Cortex of kidney (tissue), 1 donor: ENCODE data around the gene RPL36.
"Not testable (repeated sequence)": the region's sequence is repeated elsewhere in the genome, so short reads cannot be mapped to it uniquely, and the experiment has no call there.

Source experiments
- DNase-seq: peaks from one replicate; lab custom pipeline; 2025; lab: John Stamatoyannopoulos, UW

Gene RPL36

DNA sequence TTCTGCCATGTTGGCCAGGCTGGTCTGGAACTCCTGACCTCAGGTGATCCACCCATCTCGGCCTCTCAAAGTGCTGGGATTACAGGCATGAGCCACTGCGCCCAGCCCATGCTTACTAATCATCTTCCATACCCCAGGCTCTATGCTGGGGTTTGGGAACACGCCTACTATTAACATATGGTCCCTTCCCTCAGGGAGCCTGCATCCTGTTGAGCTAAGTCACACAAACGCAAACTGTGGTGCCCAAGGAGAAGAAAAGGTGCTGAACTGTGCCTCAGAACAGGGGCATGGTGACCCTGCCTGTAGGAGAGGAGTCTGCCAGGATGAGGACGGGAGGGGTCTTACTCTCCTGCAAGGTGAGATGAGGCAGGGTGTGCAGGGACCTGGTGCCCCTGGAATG is 15.4 kb upstream of the RPL36 start:
- no peak for DNase-seq

DNA sequence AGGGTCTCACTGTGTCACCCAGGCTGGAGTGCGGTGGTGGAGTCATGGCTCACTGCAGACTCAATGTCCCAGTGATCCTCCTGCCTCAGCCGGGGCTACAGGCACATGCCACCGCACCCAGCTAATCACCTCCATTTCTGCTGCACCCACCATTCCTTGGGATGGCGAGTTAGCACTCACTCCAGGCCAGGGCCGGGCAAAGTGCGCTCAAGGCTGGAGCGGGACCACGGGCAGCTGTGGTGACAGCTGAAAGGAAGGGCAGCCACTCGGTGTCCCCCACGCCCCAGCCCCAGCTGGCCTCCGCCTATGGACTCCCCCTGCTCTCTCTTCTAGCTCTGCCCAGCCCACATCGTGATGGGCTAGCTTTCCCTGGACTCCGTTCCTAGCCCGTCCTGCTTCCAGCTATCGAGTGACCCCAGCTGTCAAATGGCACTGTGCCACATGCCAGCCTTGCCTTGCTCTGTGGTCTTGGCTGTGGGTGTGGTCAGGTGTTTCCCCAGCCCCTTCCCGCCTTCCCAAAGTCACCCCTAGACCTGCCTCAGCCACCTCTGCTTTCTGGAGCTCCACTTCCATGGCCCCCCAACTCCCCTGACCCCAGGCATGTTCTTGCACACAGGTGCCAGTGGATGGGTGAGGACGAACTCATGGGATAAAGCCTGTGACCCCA is 13.9 kb upstream of the RPL36 start:
- no peak for DNase-seq

DNA sequence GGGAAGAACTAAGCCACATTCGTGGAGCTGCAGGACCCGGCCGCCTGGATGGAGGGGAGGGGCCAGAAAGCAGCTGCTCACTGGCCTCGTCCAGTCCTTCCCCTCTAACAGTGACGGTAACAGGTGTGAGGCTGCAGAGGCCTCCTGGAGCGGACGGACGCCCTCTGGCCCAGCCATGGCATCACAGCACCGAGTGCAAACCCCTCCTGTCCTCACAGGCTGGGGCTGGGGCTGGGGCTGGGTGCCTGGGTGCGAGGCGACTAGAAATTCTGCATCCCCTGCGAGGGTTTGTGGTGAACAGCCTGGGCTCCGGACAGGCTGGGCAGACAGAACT is 13.4 kb upstream of the RPL36 start:
- no peak for DNase-seq

DNA sequence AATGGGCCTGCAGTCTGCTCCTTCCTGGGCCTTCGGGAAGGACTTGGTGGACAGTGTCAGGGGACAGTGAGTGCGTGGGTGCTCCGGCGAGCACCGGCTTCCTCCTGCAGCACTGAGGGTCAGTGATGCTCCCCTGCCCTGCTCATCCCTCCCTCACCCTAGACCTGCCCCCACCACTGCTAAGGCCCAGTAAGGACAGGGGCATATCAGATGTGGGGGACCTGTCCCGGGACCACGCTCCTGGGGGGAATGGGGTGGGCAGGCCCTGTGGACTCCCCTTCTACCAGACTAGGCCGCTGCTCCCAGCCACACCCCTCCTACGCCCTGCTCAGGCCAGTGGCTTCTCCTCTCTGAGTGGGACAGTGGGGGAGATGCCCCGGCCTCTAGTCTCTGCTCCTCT is 13.0 kb upstream of the RPL36 start:
- no peak for DNase-seq

DNA sequence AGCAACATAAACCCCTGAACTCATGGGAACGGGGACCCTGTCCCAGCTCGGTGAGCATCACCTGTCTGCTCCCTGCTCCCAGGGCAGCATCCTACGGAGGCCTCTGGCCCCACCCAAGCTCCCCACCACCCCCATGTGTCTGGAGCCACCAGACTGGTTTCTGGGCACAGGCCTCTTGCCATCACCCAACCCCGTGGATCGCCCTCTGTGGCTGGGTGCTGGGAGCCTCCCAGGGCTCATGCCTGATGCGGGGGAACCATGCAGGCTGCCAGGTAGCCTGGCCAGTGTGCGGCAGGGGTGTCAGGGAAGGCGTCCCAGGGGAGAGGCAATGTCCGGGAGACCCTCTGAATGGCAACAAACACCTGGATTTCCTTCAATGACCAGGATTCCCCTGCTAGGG is 12.5 kb upstream of the RPL36 start:
- DNase-seq = no peak

DNA sequence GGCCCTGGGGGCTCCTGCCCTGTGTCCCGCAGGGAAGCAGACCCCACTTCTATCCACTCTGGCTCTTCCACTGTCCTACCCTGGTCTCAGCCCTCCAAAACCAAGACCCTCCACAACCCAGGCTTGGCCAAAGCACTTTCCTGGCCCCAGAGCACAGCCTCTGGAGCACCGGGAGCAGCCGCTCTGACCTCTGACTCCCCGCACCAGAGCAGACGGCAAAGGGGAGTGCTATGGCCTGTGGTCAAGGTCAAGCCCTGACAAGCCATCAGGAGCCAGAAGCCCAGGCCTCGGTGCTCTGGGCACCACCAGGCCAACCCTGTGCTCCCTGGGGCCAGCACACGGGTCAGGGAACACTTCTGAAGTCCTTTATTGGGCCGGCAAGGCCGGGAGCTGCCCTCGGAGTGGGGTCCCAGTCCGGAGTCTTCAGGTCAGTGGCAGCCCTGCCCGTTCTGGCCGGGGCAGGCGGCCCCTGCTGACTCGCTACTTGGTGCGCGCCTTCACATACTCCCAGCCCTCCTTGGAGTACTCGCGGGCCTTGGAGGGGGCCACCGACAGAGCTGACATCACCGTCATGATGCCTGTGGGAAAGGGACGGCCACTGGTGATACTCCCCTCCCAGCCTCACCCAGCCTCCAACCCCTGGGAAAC is 11.9 kb upstream of the RPL36 start:
- DNase-seq = no peak

DNA sequence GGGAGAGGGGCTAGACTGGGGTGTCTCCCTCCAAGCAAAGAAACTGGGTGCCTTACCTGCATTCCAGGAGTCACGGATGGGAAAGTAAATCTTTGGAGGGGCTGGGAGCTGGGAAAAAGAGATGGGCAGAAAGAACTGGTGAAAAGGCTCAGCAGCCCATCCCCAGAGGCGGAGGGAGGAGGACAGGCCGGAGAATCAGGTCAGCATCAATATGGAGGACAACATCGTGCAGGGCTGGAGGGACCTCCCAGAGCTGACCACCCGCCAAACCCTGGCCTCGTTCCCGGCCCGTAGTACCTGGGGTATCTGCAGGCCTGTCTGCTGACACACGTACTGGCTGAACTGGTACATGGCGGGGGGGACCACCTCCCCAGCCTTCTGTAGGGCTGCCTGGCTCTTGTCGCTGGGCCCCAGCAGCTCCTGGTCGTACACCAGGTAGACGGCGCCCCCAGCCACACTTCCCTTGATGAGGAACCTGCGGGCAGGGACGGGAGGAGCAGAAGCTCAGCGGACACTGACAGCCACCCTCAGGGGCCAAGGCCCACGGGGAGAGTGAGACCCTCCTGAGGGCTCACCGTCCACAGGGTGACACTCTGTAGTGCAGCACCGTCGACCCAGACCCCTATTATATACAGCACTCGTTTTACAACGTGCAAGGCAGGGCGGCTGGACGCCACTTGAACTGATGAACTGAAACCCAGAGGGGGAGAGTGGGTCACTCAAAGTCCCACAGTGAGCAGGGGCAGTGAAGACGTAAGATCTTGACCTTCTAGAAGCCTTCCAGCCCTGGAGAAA is 10.6 kb upstream of the RPL36 start:
- DNase-seq = no peak

DNA sequence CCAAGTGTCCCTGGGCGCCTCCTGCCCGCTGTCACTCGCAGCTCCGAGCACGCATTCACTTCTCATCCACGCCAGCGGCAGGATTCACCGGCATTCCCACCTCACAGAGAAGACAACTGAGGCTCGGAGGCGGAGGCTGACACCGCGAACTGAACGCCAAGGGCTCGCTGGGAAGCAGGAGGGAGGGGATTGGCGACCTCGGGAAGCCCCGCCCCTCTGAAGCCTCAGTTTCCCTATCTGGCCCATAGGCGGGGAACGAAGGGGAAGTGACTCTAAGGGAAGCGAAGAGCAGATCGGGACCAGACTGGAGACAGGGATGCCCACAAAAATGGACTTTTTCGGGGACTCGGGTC is 10.0 kb upstream of the RPL36 start:
- DNase-seq = no peak

DNA sequence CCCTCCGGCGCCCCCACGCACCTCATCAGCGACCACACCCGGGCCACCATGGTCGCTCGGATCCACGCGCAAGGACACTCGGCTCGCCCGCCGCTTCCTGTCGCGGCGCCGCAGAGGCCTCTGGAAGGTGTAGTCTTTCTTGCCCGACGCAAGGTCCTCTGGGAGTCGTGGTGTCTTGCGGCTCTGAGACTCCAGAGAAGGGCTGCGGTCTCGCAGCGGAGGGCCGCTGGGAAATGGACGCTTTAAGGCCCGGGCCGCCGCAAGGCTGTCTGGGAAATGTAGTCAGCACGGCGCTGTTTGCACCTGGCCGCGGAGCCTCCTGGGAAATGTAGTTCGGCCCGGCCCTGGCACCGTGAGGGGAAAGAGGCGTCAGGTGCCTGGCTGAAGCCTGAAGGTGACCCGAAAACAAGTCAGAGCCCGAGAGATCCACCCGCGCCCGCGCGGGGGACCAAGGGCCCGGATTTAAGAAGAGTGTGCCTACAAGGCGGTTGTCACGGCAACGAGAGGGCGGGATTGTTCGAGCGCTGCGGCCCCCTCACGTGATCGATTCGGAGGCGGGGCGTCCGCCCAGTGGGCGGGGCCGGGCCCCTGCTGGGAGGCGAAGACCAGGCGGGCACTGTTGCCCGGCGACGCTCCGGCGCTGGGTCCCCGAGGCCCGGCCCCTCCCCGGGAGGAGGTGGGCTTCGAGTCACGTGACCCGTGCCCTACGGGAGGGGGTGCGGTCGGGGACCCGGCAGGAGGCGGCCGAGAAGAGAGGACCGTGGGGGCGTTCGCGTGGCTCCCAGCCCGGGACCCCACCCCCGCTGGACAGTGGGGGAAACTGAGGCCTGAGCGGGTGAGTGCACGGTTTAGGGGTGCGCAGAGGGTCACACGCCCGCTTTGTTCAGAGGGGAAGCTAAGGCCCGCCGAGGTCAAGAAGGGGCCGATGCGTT is 9.4 kb upstream of the RPL36 start, which contains the start of the genes HSD11B1L and MICOS13:
TSS of gene HSD11B1L (plus strand) at position 591 of the 932 bp plus-strand sequence. CDS start 3,806 bp downstream, outside the sequence.
TSS of gene MICOS13 (minus strand) at position 80 of the 932 bp plus-strand sequence. CDS start at position 50, 30 bp downstream.
- no peak for DNase-seq

DNA sequence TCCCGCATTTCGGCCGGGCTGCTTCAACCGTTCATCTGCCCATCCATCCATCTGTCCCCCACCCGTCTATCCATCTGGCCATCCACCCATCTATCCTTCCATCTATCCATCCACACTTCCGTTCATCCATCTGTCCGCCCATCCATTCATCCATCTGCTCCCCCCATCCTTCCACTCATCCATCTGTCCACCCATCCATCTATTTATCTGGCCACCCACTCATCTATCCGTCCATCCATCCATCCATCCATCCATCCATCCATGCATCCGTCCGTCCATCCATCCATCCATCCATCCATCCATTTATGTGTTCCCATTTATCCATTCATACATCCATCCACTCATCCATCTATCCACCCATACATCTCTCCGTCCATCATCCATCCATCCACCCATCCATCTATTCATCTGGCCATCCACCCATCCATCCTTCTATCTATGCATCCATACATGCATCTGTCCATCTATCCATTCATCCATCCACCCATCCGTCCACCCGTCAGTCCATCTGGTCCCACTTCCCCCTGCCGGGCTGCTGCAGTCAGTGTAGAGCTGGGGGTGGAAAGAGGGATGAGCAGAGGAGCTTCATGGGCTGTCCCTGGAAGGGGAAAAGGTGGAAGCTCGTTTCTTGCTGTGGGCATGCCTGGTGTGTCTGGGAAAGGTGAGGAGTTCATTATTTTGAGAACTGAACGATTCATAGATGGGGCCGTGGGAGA is 8.5 kb upstream of the RPL36 start:
- DNase-seq = no peak

DNA sequence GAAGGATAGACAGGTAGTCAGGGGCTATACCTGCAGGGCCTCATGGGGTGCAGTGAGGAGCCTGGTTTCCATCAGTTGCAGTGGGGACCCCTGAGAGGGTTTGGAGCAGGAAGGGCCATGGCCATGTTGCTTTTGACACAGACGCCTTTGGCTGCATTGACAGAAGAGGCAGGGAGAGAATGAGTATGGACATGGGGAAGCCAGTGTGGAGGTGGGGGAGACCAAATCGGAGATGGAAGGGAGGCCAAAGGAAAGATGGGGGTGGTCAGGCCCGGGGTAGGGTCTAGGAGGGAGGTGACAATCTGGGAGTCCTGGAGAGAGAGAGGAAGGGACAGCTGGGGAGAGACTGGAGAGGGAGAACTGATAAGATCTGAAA is 8.0 kb upstream of the RPL36 start:
- DNase-seq = no peak

DNA sequence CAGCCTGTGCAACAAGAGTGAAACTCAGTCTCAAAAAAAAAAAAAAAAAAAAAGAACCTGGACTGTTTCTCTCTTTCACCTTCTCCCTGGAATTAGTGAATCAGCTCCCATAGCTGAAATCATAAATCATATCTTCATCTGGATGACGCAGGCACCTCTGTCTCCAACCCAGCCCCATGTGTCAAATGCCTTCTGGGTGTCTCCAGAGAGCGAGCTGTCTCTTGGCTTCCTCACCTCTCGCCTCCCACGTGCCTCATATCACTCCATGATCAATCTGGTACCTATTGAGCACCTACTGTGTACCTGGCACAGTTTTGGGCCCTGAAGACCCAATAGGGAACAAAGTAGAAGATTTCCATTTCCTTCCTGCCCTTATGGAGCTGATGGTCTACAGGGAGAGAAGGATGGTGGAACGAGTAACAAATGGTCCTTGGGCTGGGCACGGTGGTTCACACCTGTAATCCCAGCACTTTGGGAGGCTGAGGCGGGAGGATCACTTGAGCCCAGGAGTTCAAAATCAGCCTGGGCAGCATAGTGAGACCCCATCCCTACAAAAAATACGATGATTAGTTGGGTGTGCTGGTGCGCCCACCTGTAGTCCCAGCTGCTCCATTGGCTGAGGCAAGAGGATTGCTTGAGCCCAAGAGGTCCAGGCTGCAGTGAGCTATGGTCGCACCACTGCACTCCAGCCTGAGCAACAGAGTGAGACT is 6.8 kb upstream of the RPL36 start:
- no peak for DNase-seq

DNA sequence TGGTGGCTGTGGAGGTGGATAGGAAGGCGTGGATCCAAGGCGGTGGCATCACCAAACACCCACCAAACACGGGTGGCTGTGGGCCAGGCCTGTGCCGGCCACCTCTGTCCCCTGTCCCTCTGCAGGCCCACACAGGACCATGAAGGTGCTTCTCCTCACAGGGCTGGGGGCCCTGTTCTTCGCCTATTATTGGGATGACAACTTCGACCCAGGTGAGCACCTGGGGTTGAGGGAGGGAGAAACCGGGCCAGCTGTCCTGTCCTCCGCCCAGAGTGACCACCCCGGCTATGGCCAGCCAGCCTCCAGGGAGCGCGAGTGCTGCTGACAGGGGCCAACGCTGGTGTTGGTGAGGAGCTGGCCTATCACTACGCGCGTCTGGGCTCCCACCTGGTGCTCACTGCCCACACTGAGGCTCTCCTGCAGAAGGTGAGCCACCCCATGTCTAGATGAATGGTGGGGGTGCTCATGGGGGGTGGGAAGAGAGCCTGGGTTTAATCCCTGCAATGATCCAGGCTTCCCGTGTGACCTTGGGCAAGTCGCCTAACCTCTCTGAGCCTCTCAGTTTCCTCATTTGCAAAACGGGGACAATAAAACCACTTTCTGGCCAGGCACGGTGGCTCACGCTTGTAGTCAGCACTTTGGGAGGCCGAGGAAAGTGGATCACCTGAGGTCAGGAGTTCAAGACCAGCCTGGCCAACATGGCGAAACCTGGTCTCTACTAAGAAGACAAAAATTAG is 5.2 kb upstream of the RPL36 start:
- DNase-seq = no peak

DNA sequence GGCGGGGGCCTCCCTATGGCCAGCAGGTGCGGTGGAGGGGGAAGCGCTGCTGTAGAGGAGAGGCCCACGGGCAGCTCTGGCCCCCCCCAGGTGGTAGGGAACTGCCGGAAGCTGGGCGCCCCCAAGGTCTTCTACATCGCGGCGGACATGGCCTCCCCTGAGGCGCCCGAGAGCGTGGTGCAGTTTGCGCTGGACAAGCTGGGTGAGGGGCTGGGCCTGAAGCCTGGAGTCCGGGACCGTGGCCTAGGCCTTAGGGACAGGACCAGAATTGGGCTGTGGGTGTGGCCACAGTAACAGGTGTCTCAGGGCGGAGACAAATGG is 3.8 kb upstream of the RPL36 start:
- DNase-seq = no peak

DNA sequence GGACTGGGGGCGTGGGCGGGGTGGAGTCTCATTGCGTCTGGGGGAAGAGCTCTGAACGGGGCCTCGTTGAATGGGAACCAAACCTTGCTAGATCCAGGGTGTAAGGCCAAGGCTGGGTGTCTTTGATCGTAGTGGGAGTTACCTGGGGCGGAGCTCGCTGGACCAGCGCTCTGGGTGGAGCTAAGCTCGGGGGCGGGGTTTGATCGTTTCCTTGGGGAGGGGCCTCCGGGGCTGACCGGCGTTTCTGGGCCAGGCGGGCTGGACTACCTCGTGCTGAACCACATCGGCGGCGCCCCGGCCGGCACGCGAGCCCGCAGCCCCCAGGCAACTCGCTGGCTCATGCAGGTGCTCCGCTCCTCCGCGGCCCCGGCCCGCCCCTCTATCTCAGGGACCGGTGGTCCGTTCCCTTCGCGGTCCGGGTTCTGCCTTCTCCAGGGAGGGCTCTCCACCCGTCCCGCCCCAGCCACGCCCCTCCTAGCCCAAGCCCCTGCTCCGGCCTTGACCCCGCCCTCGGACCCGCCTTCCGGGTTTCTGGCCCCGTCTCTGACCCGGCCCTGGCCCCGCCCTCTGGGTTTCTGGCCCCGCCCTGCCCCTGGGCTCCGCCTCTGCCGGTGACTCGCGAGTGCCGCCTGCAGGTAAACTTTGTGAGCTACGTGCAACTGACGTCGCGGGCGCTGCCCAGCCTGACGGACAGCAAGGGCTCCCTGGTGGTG is 3.3 kb upstream of the RPL36 start:
- DNase-seq = no peak

DNA sequence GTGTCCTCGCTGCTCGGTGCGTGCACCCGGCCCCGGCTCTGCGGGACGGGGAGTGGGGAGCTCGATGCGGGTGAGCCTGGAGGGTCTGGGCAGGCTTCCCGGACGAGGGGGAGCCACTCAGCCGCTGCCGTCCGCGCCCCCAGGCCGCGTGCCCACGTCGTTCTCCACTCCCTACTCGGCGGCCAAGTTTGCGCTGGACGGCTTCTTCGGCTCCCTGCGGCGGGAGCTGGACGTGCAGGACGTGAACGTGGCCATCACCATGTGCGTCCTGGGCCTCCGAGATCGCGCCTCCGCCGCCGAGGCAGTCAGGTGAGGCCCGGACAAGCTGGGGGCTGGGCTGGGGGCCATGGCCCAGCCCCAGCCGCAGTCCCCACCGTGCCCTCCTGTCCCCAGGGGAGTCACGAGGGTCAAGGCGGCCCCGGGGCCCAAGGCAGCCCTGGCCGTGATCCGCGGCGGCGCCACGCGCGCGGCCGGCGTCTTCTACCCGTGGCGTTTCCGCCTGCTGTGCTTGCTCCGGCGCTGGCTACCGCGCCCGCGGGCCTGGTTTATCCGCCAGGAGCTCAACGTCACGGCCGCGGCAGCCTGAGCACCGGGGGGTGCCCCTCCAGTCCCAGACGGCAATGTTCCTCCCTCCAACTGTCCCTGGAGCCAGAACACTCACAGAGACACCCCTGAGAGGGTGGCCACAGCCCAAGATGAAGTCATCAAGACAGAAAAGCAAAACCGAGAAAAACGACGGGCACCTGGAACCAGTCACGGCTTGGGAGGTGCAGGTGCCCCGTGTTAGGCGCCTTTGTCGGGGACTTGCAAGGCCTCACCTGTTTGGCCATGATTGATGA is 2.5 kb upstream of the RPL36 start:
- no peak for DNase-seq

DNA sequence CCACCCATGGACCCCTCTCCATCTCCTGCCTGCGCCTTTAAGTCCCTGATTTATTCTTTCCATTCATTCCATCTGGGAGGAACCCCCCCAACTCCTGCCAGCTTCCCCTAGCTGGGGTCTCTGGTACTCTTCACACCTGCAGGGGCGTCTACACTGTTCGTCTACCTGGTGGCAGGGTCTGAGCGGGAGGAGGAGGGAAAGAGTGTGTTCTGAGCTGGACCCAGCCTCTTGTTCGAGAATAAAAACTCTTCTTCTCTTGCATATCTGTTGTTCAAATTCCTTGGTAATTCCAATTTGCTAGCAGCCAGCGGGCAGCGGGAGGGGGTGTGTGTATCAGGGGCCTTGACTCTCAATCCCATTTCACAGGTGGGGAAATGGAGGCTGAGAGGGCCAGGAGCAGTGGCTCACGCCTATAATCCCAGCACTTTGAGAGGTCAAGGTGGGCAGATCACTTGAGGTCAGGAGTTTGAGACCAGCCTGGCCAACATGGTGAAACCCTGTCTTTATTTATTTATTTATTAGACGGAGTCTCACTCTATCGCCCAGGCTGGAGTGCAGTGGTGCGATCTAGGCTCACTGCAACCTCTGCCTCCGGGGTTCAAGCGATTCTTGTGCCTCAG is 1.7 kb upstream of the RPL36 start:
- not testable (repeated sequence) for DNase-seq
